H1 (cell line): ENCODE measurements around the gene TEX54. TPM values are rescaled to one million over a fixed set of nuclear protein-coding genes. Genes with fewer than 3 reads are reported as not detected.

Source experiments
- ASH2L ChIP-seq: fragments of 200-600, 300-600 bp; sonication (generic); IDR thresholded peaks from one replicate; pipeline ENCODE4 v1.7.1; 2017; ENCODE audit warnings: low read length
- BCL11A ChIP-seq, 2 experiments: IDR thresholded peaks; one replicate each; pipeline ENCODE4 v1.6.1; 2011; ENCODE audit warnings: low read depth in 2 of 2, low read length in 2 of 2, mild to moderate bottlenecking in 2 of 2
- CBX8 ChIP-seq: fragments of 300-800, 300-1000 bp; sonication (generic); IDR thresholded peaks from 2 replicates; pipeline ENCODE4 v1.7.1; 2016; ENCODE audit warnings: low read depth, low read length, borderline replicate concordance
- EP300 ChIP-seq, 2 experiments: IDR thresholded peaks; 1 replicate in 1 of 2; 2 replicates in 1 of 2; pipeline ENCODE4 v1.6.1; 2011 to 2012; ENCODE audit warnings: low read depth in 2 of 2, low read length in 2 of 2, mild to moderate bottlenecking in 2 of 2, borderline replicate concordance in 1 of 2, inconsistent platforms in 1 of 2, moderate library complexity in 1 of 2
- HDAC6 ChIP-seq: IDR thresholded peaks from one replicate; pipeline ENCODE4 v1.7.1; 2012; ENCODE audit warnings: low read depth, mild to moderate bottlenecking, inconsistent platforms, low read length, moderate library complexity
- RBBP5 ChIP-seq: IDR thresholded peaks from 2 replicates; pipeline ENCODE4 v1.7.1; 2012; ENCODE audit warnings: low read depth, mild to moderate bottlenecking, inconsistent platforms, low read length, moderate library complexity, borderline replicate concordance
- TCF12 ChIP-seq: IDR thresholded peaks from 2 replicates; pipeline ENCODE4 v1.6.1; 2011; ENCODE audit warnings: low read depth, mild to moderate bottlenecking, low read length
- polyA plus RNA-seq, 7 experiments: library from polyadenylated mRNA; depleted of rRNA in 3 of 7; stranded (reverse) in 5 of 7; unstranded in 2 of 7; fragments of >200 nt in 5 of 7; fragments of 200-250 nt in 2 of 7; gene quantifications; 1 replicate in 5 of 7; 2 replicates in 1 of 7; 4 replicates in 1 of 7; pipeline versions ENCODE4 v1.2.1 to v1.2.3, GENCODE V29; 2011 to 2013; ENCODE audit warnings: missing spikeins in 2 of 7, mixed read lengths in 2 of 7
- total RNA-seq: library from RNA; stranded (reverse); fragmentation: NEBNext Ultra II Directional; extraction: Animal tissue kit (Norgen Biotek cat#: 25700); gene quantifications from 2 replicates; pipeline ENCODE4 v1.2.1, GENCODE V29; 2021
- TF ChIP-seq, protein P1 (sequence below): IDR thresholded peaks from 2 replicates; pipeline ENCODE4 v1.6.1; 2012; ENCODE audit warnings: inconsistent platforms

TEX54 gene
- total and polyA plus RNA-seq, 2 of the 8 experiments (the other 6 are each of a cell fraction or from before 2014, with no cell fraction given): 1.2 TPM; not detected in 1

DNA sequence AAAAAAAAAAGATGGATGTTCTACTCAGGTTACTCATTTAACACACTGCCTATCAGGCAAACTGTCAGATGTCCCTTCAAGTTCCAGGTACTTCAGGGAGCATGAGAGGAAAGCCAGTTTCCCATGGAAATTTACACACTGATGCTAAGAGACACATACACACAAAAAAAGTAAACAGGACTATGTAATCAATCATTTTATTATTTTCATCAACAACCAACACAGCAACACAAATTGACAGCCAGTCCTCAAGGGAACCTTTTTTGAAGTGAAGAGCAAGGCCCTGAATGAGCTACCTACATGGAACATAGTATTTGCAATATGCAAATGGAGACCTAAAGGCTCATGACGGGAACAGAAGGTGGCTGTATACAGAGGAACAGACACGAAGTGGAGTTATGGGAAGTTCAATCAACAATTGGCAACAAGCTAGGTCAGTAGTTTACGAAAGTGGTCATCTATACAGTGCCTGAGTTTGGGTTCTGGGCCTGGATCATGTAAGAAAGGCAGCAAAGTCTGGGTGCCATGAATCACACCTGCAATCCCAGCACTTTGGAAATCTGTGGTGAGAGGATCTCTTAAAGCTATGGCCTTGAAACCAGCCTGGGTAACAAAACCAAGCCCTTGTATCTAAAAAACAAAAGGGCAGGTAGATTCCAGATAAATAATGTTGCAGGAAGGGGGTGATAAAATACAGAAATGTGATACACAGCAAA lies 19.3 kb upstream of the TEX54 start (continued):
- TF ChIP-seq EP300 (IDR thresholded peaks at IDR 0.05; ENCODE audit: borderline replicate concordance in 1 of 2, low read depth in 2 of 2, low read length in 2 of 2): no peak
- no peak for TF ChIP-seq CBX8
- peak; percentile 18 for TF ChIP-seq ASH2L
- TF ChIP-seq, protein P1, sequence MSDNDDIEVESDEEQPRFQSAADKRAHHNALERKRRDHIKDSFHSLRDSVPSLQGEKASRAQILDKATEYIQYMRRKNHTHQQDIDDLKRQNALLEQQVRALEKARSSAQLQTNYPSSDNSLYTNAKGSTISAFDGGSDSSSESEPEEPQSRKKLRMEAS: no peak
- no peak for TF ChIP-seq BCL11A (IDR thresholded peaks at IDR 0.05; ENCODE audit: low read depth in 2 of 2, low read length in 2 of 2)
- no peak for TF ChIP-seq HDAC6
- TF ChIP-seq RBBP5: no peak
- no peak for TF ChIP-seq TCF12
